ENCODE data around the gene CBX1. TPM values are rescaled to one million over a fixed set of nuclear protein-coding genes. Genes with fewer than 3 reads are reported as not detected.

The CBX1 gene
- polyA plus RNA-seq, 1 donor (not counting 4 experiments of a cell fraction or from before 2014, with no cell fraction given), result 42.3 TPM

DNA sequence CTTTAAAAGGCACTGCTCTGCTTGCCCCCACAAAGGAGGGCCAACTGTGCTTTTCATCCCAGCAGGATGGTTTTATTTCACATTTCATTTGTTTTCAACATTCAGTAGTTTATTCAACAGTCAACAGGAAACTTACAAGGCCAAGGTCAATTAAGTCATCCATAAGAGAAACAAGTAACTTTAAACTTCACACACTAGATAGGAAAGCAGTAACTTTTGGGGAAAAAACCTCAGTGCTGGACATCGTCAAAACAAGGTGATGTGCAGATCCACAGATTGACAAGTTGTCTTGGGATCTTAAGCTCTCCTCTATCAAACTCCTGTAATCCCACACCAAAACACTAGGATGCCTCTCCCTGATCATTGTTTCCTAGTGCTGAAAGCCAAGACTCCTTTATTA lies 34.6 kb downstream of the CBX1 start:
- TF ChIP-seq EZH2 (IDR thresholded peaks at IDR 0.05; ENCODE audit: low read length), result no peak
- TF ChIP-seq, protein P1, sequence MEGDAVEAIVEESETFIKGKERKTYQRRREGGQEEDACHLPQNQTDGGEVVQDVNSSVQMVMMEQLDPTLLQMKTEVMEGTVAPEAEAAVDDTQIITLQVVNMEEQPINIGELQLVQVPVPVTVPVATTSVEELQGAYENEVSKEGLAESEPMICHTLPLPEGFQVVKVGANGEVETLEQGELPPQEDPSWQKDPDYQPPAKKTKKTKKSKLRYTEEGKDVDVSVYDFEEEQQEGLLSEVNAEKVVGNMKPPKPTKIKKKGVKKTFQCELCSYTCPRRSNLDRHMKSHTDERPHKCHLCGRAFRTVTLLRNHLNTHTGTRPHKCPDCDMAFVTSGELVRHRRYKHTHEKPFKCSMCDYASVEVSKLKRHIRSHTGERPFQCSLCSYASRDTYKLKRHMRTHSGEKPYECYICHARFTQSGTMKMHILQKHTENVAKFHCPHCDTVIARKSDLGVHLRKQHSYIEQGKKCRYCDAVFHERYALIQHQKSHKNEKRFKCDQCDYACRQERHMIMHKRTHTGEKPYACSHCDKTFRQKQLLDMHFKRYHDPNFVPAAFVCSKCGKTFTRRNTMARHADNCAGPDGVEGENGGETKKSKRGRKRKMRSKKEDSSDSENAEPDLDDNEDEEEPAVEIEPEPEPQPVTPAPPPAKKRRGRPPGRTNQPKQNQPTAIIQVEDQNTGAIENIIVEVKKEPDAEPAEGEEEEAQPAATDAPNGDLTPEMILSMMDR (optimal IDR thresholded peaks at IDR 0.05 in 1 of 3, IDR thresholded peaks at IDR 0.05 in 1 of 3, conservative IDR thresholded peaks at IDR 0.05 in 1 of 3; ENCODE audit: extremely low read depth in 1 of 3, insufficient read depth in 2 of 3, low read length in 3 of 3), result peak in 1 of 3 experiments; percentile 17
- FAIRE-seq (no peak), DNase-seq (ENCODE audit: low read depth, low spot score) (no peak)
- no peaks in the 10 kb centered on the region for H4K20me1 ChIP-seq (ENCODE audit: control insufficient read depth, extremely low read depth, insufficient read depth, low read length)
- no peaks in the 10 kb centered on the region for H3K9me3 ChIP-seq (ENCODE audit: control insufficient read depth, low read depth, low read length)
- no peaks in the 10 kb centered on the region for H3K27me3 ChIP-seq (ENCODE audit: control insufficient read depth, extremely low read depth, insufficient read depth, low read length)
- peaks cover 16 to 35% of the 10 kb centered on the region in 2 experiments for H3K36me3 ChIP-seq (ENCODE audit: control insufficient read depth in 2 of 2, extremely low read depth in 1 of 2, insufficient read depth in 2 of 2, low read length in 2 of 2)
- no peak overlapping the region for H3K9ac ChIP-seq (ENCODE audit: control insufficient read depth, extremely low read depth, insufficient read depth, low read length)
- no peaks in the 10 kb centered on the region for H3K9me1 ChIP-seq (ENCODE audit: control insufficient read depth, extremely low read depth, insufficient read depth, low read length)
- H3K4me1 ChIP-seq (ENCODE audit: control insufficient read depth, extremely low read depth, insufficient read depth, low read length), result peaks cover 16% of the 10 kb centered on the region
- no peak overlapping the region for H3K4me3 ChIP-seq (ENCODE audit: control insufficient read depth in 2 of 3, extremely low read depth in 1 of 3, insufficient read depth in 2 of 3, low read depth in 1 of 3, low read length in 3 of 3)
- H3K27ac ChIP-seq (ENCODE audit: control insufficient read depth, insufficient read depth, low read length), result no peak overlapping the region
- H2AFZ ChIP-seq (ENCODE audit: control insufficient read depth, low read length), result no peak overlapping the region
- H3K79me2 ChIP-seq (ENCODE audit: control insufficient read depth, insufficient read depth, low read length), result peaks cover 1% of the 10 kb centered on the region
- dilution Hi-C loops (cut with MboI; ENCODE audit: extremely low pct_ligation_motif_present, low sequenced_read_pairs), result no loop called here
- H3K4me2 ChIP-seq (ENCODE audit: control insufficient read depth, extremely low read depth, insufficient read depth, low read depth, low read length), result no peak overlapping the region

DNA sequence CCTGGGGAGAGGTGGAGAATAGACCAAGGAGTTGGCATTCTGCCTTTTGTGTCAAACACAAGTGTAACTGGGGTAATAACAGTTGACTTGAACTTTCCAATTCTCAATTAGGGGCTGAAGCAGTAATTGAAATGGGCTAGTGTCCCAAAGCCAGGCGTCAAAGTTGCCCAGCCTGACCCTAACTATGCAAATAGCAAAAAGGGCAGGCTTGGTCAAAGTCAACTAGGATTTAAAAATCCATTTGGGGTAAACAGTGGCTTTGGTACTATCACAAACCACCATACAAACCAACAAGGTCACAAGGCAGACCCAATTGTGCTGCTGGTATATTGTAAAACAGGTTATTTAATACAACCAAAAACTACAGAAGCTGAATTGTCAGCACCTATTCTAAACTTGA lies 35.1 kb downstream of the CBX1 start:
- Histone ChIP-seq H3K79me2 (ENCODE audit: control insufficient read depth, insufficient read depth, low read length) (peaks cover 1% of the 10 kb centered on the region), H3K27me3 (ENCODE audit: control insufficient read depth, extremely low read depth, insufficient read depth, low read length) (no peaks in the 10 kb centered on the region), H2AFZ (ENCODE audit: control insufficient read depth, low read length) (no peak overlapping the region), H3K4me2 (ENCODE audit: control insufficient read depth, extremely low read depth, insufficient read depth, low read depth, low read length) (no peak overlapping the region), H3K36me3 (ENCODE audit: control insufficient read depth in 2 of 2, extremely low read depth in 1 of 2, insufficient read depth in 2 of 2, low read length in 2 of 2) (peaks cover 16 to 39% of the 10 kb centered on the region in 2 experiments), H3K9me1 (ENCODE audit: control insufficient read depth, extremely low read depth, insufficient read depth, low read length) (no peaks in the 10 kb centered on the region), H3K4me3 (ENCODE audit: control insufficient read depth in 2 of 3, extremely low read depth in 1 of 3, insufficient read depth in 2 of 3, low read depth in 1 of 3, low read length in 3 of 3) (no peak overlapping the region), H3K4me1 (ENCODE audit: control insufficient read depth, extremely low read depth, insufficient read depth, low read length) (peaks cover 16% of the 10 kb centered on the region), H3K9me3 (ENCODE audit: control insufficient read depth, low read depth, low read length) (no peaks in the 10 kb centered on the region), H3K9ac (ENCODE audit: control insufficient read depth, extremely low read depth, insufficient read depth, low read length) (no peak overlapping the region), H3K27ac (ENCODE audit: control insufficient read depth, insufficient read depth, low read length) (peak overlapping the region; percentile 25), H4K20me1 (ENCODE audit: control insufficient read depth, extremely low read depth, insufficient read depth, low read length) (no peaks in the 10 kb centered on the region)
- no peak for TF ChIP-seq EZH2 (IDR thresholded peaks at IDR 0.05; ENCODE audit: low read length)
- TF ChIP-seq, protein P1 (optimal IDR thresholded peaks at IDR 0.05 in 1 of 3, IDR thresholded peaks at IDR 0.05 in 1 of 3, conservative IDR thresholded peaks at IDR 0.05 in 1 of 3; ENCODE audit: extremely low read depth in 1 of 3, insufficient read depth in 2 of 3, low read length in 3 of 3), result no peak
- dilution Hi-C loops (cut with MboI; ENCODE audit: extremely low pct_ligation_motif_present, low sequenced_read_pairs), result no loop called here
- no peak for FAIRE-seq
- DNase-seq (ENCODE audit: low read depth, low spot score), result no peak
